HG03378 (cell line): ENCODE data around the gene MFAP2.

Experiments
- ATAC-seq: cut with Tn5 transposase; IDR thresholded peaks from one replicate; pipeline ENCODE4 v1.9.1; 2021; ENCODE audit warnings: mild to moderate bottlenecking, moderate library complexity; ENCODE audit not compliant: unreplicated experiment

The MFAP2 gene

DNA sequence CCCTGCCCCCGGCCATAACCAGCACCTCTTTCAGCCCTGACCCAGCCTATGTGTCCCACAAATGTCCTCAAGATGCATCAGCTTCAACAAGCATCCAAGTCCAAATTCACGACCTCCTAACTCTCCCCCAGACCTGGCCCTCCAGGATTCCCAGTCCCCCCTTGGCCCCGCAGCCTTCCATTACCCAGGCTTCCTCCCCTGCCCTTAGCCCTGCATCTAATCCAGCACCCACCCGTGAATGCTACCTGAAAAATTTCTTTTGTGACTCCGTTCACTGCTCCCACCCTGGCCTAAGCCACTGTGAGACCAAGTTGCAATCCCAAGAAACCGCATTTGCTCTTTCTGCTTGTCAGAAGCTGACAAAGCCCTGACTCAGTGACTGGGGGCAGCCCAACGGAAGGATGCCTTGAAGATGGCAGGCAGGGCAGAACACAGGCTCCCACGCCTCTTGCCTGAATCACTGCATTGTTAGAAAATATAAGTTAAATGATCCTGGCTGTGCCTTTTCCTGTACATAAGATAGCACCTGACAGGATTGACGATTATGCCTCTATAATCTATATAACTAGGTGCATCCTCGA lies 939 bp upstream of the MFAP2 start:
- ATAC-seq, result no peak

DNA sequence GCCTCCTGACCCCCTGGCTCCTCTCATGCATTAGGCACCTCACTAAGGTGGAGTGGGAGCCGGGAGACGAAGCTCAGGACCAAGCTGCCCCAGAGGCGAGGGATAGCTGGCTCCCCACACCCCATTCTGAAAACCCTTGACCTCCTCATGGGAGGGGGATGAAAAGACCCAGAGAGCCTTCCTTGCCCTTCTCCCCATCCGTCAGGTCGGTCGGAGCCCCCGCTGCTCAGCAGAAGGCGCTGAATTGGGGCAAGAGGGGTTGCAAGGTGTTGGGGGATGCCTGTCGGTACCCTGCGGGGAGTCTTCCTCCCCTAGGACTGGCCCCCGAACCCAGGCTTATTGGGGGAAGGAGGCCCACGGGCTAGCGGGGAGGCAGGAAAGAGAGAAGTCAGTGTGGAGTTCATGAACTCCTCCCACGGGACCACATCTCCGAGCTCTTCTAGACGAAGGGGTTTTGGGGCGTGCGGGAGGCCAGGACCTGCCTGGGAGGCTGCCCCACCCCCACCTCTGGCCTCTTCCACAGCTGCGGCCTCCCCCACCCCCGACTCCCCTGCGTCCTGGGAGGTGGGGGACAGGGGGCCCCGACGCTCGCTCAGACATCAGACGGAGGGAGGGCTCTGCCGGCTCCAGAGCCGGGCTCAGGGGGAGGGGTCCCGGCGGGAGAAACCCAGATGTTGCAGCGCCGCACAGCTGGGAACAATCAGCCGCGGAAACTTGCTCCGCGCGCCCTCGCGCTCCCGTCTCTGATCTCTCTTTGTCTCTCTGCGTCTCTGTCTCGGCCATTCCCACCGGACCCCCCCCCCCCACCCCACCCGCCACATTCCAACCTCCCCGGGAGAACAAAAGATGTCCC lies 719 bp downstream of the MFAP2 start:
- ATAC-seq, result no peak

DNA sequence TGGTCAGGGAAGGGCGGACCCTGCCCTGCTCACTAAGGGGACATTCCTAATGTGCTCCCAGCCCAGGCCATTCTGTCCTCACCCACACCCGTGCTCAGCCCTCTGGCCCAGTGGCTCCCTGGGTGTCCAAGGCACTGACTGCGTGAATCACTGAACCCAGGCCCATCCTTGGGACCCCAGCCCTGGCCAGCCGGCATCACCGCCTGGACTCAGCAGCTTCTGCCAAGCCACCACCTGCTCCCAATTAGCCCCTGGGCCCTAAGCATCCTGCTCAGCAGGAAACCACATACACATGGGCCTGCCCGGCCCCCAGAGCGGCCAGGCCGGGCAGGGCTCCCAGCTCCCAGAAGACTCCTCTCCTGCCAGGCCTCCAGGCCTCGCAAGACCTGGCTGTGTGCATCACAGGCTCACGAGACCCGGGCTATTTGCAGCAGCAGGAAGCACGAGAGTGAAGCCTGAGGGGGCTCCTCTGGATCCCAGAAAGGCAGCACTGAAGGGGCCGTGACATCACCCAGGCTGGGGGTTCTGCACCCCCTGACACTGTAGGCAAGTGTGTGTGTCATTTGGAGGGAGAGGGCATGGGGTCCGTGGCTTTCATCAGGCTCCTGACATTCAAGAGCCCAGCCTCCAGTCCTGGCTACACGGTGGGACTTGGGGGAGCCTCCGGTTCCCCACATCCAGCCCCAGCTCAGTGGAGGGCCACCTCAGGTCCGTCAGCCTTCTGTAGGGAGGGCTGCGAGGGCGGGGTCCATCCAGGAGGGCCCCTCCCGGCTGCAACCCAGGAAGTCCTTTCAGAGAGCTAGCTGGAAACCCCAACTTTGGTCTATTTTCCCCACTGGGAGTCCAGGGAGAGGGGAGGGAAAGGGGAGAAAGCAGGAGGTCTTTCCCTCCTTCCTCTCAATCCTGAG lies 1.6 kb downstream of the MFAP2 start:
- ATAC-seq, result no peak

DNA sequence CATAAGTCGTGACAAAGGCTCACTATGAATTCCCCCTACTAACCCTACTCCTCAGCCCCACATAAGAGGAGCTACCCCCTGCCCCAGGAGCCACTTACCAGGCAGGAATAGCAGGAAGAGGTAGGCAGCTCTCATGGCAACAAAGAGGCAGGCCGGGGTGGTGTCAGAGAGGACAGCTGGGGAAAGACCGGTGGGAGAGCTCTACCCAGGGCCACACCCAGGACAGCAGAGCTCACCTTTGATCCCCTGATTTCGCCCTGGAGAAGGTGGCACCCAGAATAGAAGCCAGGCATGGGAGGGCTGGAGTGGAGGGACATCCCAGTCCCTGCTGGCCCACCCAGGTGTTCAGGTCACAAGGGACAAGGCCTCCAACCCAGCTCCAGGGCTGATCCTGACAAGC lies 2.3 kb downstream of the MFAP2 start:
- no peak for ATAC-seq

DNA sequence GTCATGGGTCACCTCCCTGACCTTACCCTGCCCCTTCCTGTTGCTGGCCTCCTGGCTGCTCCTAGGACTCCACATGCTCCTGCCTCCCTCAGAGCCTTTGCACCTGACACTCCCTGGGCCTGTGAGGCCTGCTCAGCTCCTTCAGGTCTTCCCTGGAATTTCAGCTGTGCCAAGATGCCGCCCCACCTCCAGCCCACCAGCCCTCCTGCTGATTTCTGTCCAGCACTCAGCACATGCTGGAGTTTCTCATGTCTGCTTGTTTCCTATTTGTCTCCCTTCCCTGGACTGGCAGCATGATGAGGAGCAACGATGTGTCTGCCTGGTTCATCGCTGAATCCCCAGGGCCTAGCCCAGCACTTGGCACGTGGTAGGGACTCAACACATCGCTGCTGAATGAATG lies 3.0 kb downstream of the MFAP2 start:
- no peak for ATAC-seq

DNA sequence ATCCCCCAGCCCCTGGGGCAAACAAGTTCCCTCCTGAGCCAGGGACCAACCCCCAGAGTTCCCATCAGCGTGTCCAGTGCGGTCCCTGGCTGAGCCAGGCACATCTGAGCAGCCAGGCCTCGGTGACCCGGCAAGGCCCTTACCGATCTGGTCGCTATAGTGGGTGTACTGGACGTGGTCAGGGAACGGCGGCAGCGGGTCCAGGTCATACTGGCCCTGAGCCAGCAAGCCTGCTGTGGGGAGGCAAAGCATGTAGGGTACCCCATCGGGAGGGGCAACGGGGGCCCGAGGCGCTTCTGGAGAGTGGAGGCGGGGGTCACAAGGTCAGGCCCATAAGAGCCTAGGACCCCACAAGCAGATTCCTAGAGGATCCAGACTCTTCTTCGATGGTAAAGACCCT lies 3.5 kb downstream of the MFAP2 start:
- ATAC-seq, result no peak

DNA sequence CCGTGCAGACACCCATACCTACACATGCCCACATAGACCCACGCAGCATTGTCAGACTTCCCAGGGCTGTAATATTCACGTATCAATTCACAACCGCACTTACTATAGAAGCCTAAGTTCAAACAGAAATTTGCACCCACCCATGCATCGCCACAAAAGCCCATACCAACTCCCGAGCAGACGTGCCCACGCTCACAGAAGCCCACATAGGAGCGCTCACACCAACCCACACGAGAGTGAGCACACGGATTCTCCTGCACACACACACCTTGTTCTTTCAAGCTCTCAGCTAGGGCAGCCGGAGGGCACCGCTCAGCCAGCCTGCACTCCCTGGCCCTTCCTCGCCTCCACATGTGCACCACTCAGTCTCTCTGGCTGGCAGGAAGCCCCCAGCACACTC lies 4.6 kb downstream of the MFAP2 start:
- ATAC-seq, result no peak

DNA sequence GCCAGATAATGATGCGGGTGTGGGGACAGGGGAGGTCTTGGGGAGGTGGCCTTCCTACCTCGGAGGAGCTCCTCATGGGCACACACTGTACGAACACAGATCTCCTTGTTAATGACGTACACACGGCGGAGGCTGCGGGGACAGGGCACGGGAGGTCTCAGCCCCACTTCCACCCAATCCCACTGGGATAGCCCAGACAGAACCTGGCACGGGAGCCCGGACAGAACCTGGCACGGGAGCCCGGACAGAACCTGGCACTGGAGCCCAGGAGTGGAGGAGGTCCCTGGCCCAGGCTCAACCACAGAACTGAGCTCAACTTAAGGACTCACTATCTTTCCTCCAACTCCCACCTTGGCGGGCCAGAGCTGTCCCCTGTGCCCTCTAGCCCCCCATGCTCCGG lies 5.2 kb downstream of the MFAP2 start:
- ATAC-seq, result no peak

DNA sequence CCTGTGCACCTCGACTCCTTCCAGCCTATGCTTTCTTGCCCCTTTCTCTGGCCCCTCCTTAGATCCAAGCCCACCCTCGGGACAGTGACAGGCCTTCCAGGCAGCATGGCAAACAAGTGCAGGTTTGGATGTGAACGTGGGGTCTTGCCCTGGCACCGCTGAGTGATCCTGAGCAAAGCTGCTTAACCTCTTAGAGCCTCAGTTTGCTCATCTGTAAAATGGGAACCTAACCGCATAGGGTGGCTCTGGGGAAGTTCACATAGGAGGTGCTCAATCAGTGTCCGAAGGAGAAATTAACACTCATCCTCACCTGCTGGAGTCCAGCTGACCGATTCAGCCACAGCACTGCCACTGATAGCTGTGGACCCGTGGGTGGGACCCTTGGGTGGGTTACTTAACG lies 7.2 kb downstream of the MFAP2 start:
- ATAC-seq, result no peak

DNA sequence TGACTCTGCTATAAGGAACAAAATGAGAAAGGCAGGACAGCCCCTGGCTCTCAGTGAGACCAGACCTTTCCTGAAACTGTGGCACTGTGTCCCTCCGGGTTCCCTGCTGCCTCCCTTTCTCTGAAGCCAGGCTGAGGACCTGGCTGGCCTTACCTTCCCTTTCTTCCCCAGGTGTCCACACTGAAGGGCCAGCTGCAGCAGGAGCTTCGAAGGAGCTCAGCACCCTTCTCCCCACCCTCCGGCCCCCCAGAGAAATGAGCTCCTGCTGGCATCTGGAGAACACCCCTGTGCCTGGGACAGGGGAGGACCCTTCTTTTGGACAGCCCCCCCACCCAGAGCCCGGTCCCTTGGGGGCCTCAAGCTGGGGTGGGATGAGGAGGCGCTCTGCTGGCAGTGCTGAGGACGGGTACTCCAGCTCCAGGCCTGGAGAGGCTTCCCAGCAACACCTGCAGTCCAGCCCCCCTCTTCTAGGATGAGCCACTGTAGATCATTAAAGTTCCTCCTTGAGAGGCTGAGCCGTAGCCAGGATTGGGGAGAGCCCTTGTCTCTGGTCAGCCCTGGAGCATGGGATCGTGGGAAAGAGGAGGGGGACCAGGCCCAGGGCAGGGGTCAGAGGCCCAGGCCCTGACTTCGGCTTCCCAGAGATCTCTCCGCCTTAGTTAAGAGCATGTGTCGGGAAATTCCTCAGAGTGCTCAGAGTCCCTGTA lies 8.1 kb downstream of the MFAP2 start:
- ATAC-seq, result no peak

DNA sequence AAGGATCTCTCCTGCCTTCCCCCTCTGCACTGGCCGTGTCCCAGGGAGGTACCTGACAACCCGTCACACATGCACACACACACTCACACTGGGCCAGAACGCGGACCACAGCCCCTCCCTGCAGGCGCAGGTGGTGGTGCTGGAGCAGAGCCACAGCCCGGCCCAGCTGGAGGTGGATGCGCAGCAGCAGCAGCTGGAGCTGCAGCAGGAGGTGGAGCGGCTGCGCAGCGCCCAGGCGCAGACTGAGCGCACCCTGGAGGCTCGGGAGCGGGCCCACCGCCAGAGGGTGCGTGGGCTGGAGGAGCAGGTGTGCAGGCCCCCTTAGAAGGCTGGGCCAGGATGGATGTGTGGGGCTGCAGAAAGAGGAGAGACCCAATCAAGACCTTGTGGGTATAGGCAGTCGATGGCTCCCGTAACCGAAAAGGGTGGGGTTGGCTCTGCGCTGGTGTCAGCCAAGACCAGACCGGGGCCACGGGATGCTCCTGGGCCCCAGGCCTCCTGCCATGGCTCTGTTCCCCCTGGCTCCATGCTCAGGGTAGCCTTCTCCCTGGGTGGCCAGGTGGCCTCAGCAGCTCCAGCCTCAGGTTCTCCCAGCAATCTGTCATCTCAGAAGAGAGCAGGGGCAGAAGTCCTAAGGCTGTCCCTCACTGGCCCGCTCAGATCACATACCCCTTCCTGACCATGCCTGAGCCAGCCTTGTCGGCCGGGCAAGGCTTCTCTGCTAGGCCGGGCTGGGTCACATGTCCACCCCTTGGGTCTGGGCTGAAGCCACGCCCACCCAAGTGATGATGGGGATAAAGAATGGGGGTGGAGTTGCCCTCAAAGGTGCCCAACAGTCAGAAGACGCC lies 8.9 kb downstream of the MFAP2 start:
- no peak for ATAC-seq

DNA sequence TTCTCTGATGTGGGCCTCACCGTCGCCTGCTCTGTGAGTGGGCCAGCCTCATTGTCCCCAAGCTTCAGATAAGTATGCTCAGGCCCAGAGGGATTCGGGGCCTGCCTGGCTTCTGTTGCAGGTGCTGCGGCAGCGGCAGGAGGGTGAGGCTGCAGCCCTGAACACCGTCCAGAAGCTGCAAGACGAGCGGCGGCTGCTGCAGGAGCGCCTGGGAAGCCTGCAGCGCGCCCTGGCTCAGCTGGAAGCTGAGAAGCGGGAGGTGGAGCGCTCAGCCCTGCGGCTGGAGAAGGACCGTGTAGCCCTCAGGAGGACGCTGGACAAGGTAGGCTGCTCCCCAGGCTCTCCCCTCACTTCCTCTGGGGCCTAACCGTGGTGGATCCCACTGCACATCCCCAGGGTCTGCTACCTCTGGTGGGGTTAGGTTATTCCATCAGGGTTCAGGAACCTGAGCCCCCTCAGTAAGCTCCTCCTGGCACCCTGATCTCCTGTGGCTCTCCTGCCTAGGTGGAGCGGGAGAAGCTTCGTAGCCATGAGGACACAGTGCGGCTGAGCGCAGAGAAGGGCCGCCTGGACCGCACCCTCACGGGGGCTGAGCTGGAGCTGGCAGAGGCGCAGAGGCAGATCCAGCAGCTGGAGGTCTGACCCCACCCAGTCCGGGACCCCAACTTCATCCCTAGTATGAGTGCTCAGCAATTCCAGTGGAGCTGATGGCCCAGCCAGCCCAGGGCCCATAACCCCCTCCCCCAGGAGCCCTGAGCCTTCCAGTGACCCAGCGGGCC lies 10.1 kb downstream of the MFAP2 start:
- ATAC-seq, result no peak

DNA sequence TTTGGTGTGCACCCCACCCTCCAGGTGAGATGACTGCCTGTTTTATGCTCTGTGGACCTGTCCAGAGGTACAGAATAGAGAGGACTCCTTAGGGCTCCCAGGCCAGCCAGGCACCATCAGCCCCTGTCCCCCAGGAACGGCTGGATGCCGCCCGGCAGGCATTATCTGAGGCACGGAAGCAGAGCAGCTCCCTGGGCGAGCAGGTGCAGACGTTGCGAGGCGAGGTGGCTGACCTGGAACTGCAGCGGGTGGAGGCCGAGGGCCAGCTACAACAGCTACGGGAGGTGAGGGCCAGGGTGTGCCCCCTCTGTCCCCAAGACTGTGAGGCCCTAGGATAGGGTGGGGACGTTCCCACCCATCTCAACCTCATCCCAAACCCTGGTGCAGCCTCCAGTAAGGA lies 10.8 kb downstream of the MFAP2 start:
- ATAC-seq, result no peak

DNA sequence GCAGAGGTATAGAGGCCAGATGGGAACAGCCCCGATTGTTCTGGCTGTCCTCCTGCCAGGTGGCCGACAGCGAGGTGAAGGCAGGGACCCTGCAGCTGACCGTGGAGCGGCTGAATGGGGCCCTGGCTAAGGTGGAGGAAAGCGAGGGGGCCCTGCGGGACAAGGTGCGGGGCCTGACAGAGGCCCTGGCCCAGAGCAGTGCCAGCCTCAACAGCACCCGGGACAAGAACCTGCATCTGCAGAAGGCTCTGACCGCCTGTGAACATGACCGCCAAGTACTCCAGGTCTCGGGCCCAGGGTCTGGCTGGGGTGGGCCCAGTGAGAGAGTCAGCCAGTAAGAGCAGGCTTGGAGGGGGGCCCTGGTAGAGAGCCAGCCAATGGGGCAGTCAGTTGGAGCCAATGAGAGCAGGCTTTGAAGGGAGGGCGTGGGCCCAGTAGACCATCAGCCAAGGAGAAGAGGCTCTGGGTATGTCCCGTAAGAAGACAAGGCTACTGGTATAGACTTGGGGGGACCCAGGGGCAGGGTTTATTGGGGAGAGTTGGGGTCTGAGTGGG lies 11.3 kb downstream of the MFAP2 start:
- ATAC-seq, result no peak

DNA sequence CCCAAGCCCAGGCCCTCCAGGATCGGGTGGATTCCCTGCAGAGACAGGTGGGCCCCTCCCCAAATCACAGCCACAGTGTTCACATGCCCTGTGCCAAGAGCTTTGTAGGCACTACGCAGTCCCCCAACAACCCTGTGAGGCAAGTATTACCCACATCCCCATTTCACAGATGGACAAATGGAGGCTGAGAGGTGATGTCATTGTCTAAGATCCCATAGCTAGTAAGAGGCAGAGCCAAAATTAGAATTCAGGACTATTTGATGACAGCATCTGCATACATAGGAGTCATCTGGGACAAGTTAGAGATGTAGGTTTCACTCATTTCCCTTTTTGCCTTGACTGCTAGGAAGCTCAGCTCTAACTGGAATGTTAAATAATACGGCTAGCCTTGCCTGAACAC lies 12.0 kb downstream of the MFAP2 start:
- no peak for ATAC-seq

DNA sequence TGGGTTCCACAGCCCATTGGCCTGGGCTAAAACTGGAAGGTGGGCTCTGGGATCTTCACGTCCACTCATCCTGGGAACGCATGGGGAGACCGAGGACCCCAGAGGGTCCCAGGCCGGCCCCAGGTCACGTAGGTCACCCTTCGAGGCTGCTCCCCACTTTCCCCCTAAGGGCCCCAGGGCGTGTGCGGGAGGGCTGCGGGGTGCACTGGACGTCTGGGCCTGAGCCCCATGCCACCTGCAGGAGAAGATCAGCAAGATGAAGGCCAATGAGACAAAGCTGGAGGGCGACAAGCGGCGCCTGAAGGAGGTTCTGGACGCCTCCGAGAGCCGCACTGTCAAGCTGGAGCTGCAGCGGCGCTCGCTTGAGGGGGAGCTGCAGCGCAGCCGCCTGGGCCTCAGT lies 12.5 kb downstream of the MFAP2 start:
- ATAC-seq, result no peak

DNA sequence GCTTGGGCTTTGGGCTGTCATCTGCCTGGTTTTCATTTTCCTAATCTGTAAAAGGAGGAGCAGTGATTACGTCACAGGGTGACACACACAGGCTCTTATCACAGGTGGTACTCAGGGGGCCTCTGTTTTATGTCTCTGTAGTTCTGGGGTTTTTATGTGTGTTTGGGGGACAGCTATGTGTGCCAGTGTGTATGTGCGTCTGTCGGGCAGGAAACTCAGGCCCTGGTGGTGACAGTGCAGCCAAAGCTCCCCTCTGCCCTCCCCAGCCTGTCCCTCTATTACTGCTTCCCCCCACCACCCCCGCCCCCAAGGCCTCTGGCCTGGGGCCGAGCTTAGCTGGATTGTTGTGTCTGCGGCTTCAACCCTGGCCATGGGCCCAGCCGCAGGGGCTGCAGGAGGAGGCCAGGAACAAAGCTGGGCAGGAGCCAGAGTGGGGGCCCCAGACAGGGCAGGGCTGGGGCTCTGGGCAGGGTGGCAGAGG lies 13.3 kb downstream of the MFAP2 start:
- no peak for ATAC-seq

DNA sequence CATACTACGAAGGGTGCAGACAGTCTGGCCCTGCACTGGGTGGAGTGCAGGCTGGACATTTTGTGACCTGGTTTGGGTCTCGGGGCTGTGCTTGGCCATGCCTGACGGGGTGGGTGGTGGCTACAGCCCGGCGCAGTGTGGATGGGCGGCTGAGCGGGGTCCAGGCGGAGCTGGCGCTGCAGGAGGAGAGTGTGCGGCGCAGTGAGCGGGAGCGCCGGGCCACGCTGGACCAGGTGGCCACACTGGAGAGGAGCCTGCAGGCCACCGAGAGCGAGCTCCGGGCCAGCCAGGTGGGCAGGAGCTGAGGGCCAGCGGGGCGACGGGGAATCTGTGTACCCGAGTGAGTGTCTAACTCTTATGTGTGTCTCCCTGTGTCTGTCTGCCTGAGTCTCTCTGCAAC lies 14.1 kb downstream of the MFAP2 start:
- ATAC-seq, result no peak

DNA sequence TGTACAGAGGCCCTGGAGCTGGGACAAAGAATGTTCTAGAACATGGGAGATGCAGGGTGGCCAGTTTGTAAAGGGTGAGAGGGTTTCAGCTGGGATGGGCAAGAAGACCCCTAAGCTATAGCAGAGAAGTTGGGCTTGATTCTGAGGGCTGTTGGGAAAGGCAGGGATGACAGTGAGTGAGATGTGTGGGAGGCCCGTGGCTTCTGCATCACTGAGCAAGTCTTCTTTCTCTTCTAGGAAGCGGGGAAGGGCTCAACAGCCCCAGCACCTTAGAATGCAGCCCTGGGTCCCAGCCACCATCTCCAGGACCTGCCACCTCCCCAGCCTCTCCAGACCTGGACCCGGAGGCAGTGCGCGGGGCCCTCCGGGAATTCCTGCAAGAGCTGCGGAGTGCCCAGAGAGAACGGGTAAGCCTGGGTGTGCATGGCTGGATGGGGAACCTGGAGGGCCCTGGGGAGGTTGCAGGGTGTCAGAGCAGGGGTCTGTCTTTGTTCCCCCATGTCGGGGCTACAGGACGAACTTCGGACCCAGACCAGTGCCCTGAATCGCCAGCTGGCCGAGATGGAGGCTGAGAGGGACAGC lies 14.8 kb downstream of the MFAP2 start:
- no peak for ATAC-seq
